K562 (cell line): ENCODE measurements around the gene RIOK3. TPM values are rescaled to one million over a fixed set of nuclear protein-coding genes. Genes with fewer than 3 reads are reported as not detected.

Experiments
- BCLAF1 ChIP-seq, 2 experiments: fragments of 450-650 bp in 1 of 2; IDR thresholded peaks; 2 replicates each; pipeline ENCODE4 v1.6.1; 2011 to 2017; ENCODE audit warnings: low read depth in 2 of 2, antibody characterized with exemption in 1 of 2, borderline replicate concordance in 1 of 2, low read length in 1 of 2, mild to moderate bottlenecking in 1 of 2, mixed read lengths in 1 of 2; ENCODE audit not compliant: control insufficient read depth in 1 of 2
- CBX2 ChIP-seq: fragments of 200-600 bp; sonication (generic); IDR thresholded peaks from one replicate; pipeline ENCODE4 v1.6.1; 2012; ENCODE audit warnings: mild to moderate bottlenecking, low read length, inconsistent platforms; ENCODE audit not compliant: insufficient read depth, poor library complexity, severe bottlenecking
- ELK3 ChIP-seq: fragments of 450-650 bp; formaldehyde crosslinking; IDR thresholded peaks from 2 replicates; pipeline ENCODE4 v1.4.0; 2020; ENCODE audit warnings: mild to moderate bottlenecking
- PURB ChIP-seq: sonication (generic); formaldehyde crosslinking; IDR thresholded peaks from 2 replicates; pipeline ENCODE4 v1.9.0; 2021; ENCODE audit warnings: low read depth, mild to moderate bottlenecking, missing genetic modification reagents
- THAP12 ChIP-seq: fragments of 250-450 bp; sonication (Bioruptor Pico); IDR thresholded peaks from 2 replicates; pipeline ENCODE4 v1.9.0; 2021; ENCODE audit warnings: mild to moderate bottlenecking, inconsistent platforms
- TRIM28 ChIP-seq: fragments of 450-650 bp; IDR thresholded peaks from 2 replicates; pipeline ENCODE4 v1.6.1; 2017
- XRCC5 ChIP-seq: fragments of 200-400 bp; formaldehyde crosslinking; IDR thresholded peaks from 2 replicates; pipeline ENCODE4 v1.6.1; 2017; ENCODE audit warnings: low read depth, mild to moderate bottlenecking, low read length
- polyA plus RNA-seq, 8 experiments: library from polyadenylated mRNA; depleted of rRNA in 4 of 8; stranded (reverse) in 5 of 8; unstranded in 3 of 8; fragments of >200 nt; fragmentation: Nextera tagmentation in 2 of 8; fragmentation: Illumina TruSeq in 1 of 8; extraction: Ambion mirVana in 2 of 8; extraction: Trizol in 1 of 8; gene quantifications; 2 replicates each; pipeline versions ENCODE4 v1.2.1 to v1.2.3, GENCODE V29; 2011 to 2014; ENCODE audit warnings: inconsistent platforms in 1 of 8, missing spikeins in 1 of 8
- total RNA-seq, 7 experiments: library from RNA; depleted of rRNA in 6 of 7; stranded (reverse); fragments of >200 nt in 6 of 7; fragmentation: Illumina TruSeq in 2 of 7; extraction: Trizol in 2 of 7; gene quantifications; 2 replicates each; pipeline versions ENCODE4 v1.2.1 to v1.2.3, GENCODE V29; 2011 to 2021; ENCODE audit warnings: low replicate concordance in 1 of 7
- TF ChIP-seq, protein P1 (sequence below): fragments of 450-650 bp; IDR thresholded peaks from 2 replicates; pipeline ENCODE4 v1.6.1; 2016; ENCODE audit warnings: antibody characterized with exemption
- TF ChIP-seq, protein P2 (sequence below): fragments of 250-450 bp; sonication (Bioruptor Pico); IDR thresholded peaks from 2 replicates; pipeline ENCODE4 v1.5.0; 2020; ENCODE audit warnings: mild to moderate bottlenecking, borderline replicate concordance
- TF ChIP-seq, protein P3 (sequence below), 2 experiments: IDR thresholded peaks in 1 of 2; conservative IDR thresholded peaks in 1 of 2; 2 replicates each; pipeline ENCODE4 v1.6.1; 2016; ENCODE audit warnings: low read depth in 2 of 2, mild to moderate bottlenecking in 1 of 2, missing compliant biosample characterization in 1 of 2, missing genetic modification characterization in 1 of 2, moderate library complexity in 1 of 2
- TF ChIP-seq, protein P4 (sequence below): conservative IDR thresholded peaks from 2 replicates; pipeline ENCODE4 v1.6.1; 2011; ENCODE audit warnings: low read depth, mild to moderate bottlenecking, low read length; ENCODE audit not compliant: control insufficient read depth

Gene RIOK3
- total and polyA plus RNA-seq, 9 of the 15 experiments (the other 6 are each of a cell fraction or from before 2014, with no cell fraction given), result 21.4 to 89.5 (median 62.9) TPM

DNA sequence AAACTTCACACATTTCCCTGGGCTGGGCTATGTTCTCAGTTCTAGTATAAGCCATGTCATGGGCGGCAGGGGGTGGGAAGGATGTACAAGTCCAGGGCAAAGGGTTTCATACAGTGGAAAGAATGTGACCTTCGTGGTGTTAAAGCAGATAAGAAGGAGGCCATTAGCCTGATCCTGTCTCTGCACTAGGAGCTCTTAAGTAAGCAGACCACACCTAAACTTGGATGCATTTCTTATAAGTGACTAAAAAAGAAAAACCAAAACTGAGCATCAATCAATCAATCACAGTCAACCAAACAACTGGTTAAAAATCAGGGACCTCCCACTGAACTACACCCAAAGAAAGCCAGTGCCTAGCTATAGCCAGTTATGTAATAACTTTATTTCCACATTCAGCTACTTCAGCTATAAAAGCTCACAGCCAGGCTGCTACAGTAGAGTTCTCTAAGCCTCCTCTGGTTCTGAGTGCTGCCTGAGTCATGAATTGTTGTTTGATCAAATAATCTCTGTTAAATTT is 46.8 kb upstream of the RIOK3 start (continued):
- TF ChIP-seq BCLAF1 (IDR thresholded peaks at IDR 0.05; ENCODE audit: borderline replicate concordance in 1 of 2, control insufficient read depth in 1 of 2, low read depth in 2 of 2, low read length in 1 of 2) (no peak), ELK3 (CRISPR knock-in tag) (no peak), PURB (CRISPR knock-in tag) (no peak), XRCC5 (no peak), THAP12 (CRISPR knock-in tag) (no peak), CBX2 (no peak), TRIM28 (no peak)
- TF ChIP-seq, protein P1, sequence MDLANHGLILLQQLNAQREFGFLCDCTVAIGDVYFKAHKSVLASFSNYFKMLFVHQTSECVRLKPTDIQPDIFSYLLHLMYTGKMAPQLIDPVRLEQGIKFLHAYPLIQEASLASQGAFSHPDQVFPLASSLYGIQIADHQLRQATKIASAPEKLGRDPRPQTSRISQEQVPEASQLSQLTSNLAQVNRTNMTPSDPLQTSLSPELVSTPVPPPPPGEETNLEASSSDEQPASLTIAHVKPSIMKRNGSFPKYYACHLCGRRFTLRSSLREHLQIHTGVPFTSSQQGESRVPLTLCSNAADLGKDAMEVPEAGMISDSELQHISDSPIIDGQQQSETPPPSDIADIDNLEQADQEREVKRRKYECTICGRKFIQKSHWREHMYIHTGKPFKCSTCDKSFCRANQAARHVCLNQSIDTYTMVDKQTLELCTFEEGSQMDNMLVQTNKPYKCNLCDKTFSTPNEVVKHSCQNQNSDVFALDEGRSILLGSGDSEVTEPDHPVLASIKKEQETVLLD, result no peak
- TF ChIP-seq, protein P2, sequence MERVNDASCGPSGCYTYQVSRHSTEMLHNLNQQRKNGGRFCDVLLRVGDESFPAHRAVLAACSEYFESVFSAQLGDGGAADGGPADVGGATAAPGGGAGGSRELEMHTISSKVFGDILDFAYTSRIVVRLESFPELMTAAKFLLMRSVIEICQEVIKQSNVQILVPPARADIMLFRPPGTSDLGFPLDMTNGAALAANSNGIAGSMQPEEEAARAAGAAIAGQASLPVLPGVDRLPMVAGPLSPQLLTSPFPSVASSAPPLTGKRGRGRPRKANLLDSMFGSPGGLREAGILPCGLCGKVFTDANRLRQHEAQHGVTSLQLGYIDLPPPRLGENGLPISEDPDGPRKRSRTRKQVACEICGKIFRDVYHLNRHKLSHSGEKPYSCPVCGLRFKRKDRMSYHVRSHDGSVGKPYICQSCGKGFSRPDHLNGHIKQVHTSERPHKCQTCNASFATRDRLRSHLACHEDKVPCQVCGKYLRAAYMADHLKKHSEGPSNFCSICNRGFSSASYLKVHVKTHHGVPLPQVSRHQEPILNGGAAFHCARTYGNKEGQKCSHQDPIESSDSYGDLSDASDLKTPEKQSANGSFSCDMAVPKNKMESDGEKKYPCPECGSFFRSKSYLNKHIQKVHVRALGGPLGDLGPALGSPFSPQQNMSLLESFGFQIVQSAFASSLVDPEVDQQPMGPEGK (CRISPR knock-in tag), result no peak
- TF ChIP-seq, protein P3, sequence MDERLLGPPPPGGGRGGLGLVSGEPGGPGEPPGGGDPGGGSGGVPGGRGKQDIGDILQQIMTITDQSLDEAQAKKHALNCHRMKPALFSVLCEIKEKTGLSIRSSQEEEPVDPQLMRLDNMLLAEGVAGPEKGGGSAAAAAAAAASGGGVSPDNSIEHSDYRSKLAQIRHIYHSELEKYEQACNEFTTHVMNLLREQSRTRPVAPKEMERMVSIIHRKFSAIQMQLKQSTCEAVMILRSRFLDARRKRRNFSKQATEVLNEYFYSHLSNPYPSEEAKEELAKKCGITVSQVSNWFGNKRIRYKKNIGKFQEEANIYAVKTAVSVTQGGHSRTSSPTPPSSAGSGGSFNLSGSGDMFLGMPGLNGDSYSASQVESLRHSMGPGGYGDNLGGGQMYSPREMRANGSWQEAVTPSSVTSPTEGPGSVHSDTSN (CRISPR knock-in tag; IDR thresholded peaks at IDR 0.05; ENCODE audit: low read depth), result no peak
- TF ChIP-seq, protein P3 (tag; conservative IDR thresholded peaks at IDR 0.05; ENCODE audit: low read depth), result peak; percentile 38; the same call in 1 of the 2 replicates
- TF ChIP-seq, protein P4, sequence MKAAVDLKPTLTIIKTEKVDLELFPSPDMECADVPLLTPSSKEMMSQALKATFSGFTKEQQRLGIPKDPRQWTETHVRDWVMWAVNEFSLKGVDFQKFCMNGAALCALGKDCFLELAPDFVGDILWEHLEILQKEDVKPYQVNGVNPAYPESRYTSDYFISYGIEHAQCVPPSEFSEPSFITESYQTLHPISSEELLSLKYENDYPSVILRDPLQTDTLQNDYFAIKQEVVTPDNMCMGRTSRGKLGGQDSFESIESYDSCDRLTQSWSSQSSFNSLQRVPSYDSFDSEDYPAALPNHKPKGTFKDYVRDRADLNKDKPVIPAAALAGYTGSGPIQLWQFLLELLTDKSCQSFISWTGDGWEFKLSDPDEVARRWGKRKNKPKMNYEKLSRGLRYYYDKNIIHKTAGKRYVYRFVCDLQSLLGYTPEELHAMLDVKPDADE, result no peak
